Dermis microvascular lymphatic vessel endothelial cell (primary cell): ENCODE data around the gene PAQR8. TPM values are rescaled to one million over a fixed set of nuclear protein-coding genes. Genes with fewer than 3 reads are reported as not detected.
A peak's percentile ranks its signal among the peaks of the same experiment; 100 is the strongest.

ENCODE experiments used
- DNase-seq, 2 donors: peaks; one replicate each; pipeline versions ENCODE4 v3.0.0 to v3.0.0-alpha.2; 2010; ENCODE audit warnings: low read depth in 2 of 2
- total RNA-seq: library from RNA; depleted of rRNA; stranded (reverse); fragments of >200 nt; gene quantifications from 2 replicates; pipeline ENCODE4 v1.2.1, GENCODE V29; 2014

PAQR8 gene
- total RNA-seq, 1 donor from 2014 or later, result 10.7 TPM

DNA sequence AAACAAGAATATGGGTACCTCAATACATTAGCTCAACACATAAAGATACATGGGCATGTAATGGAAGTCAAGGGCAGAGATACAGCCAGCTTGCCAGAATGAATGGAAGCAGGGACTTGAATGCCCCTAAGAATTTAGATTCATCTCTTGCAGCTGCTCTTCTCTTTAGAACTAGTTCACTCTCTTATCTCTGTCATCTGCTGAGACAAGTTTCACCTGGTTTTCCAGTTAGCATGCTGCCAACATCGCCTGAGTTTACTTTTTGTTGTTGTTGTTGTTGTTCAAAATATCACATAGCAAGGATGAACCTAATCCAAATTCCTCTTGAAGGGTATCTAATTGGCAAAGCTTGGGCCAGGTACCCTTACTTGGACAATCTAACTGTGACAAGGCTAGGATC is 14.1 kb upstream of the PAQR8 start:
- no peak for DNase-seq

DNA sequence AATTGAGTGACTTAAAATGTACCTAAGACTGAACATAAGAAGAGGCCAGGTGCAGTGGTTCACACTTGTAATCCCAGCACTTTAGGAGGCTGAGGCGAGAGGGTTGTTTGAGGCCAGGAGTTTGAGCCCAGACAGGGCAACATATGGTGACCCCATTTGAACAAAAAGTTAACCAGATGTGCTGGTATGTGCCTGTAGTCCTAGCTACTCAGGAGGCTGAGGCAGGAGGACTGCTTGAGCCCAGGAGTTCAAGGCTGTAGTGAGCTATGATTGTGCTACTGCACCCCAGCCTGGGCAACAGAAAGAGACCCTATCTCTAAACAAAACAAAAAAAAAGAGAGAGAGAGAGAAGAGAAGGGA is 10.1 kb upstream of the PAQR8 start:
- DNase-seq, result no peak

- DNase-seq, result peak; percentile 43 to 85
These were observed 9.5 kb upstream of the PAQR8 start for GRCh38 chr6:52352239-52353018.

DNA sequence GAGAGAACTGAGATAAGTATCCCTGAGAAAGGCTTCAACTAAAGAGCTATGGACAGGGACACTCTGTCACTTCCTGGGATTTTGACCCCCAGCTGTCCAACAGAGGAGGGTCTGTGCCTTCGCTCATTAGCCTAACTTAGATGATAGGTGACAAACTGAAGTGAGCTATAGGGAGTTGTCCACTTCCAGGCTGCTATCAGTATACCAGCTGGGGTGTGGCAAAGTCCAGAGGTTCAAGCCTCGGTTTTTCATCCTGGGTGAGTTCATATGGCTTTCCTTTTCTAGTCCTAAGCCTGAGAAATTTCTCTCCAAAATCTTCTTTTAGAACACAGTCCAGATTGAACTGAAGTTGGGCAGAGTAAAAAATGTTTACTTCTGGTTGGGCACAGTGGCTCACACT is 5.9 kb upstream of the PAQR8 start:
- no peak for DNase-seq

DNA sequence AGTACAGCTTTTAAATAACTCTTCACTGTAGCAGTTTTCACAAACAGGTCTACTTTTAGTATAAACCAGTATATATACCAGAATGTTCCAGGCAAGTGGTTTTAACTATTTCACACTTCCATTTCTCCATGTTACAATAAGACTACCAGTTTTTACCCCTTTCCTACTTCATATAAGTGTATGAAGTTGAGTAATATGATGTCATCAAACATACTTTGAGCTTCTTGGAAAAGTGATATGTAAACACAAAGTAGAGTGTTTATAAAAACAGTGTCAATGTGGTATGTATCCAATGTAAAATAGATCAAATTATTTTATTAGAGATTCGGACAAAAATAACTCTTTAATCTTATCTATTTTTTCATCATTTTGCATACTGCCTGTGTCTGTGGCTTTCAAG is 2.5 kb upstream of the PAQR8 start:
- DNase-seq, result no peak

DNA sequence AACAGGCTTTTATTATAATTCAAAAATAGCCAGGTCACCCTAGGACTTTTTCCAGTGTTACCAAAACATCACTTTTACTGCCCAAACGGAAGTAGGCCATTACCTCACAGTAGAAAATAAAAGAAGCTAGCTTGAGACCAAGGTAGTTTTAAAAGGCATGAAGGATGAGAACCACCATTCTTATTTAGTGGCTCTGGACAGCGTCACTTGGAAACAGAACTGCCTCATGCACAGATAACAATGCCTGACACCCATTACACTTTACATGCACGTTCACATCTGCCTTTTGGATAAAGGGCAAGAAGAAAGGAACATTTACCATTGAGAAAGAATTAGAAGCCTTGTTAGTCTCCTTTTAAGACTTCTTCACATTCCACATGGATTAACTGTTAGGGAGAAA is 1.9 kb upstream of the PAQR8 start:
- no peak for DNase-seq

DNA sequence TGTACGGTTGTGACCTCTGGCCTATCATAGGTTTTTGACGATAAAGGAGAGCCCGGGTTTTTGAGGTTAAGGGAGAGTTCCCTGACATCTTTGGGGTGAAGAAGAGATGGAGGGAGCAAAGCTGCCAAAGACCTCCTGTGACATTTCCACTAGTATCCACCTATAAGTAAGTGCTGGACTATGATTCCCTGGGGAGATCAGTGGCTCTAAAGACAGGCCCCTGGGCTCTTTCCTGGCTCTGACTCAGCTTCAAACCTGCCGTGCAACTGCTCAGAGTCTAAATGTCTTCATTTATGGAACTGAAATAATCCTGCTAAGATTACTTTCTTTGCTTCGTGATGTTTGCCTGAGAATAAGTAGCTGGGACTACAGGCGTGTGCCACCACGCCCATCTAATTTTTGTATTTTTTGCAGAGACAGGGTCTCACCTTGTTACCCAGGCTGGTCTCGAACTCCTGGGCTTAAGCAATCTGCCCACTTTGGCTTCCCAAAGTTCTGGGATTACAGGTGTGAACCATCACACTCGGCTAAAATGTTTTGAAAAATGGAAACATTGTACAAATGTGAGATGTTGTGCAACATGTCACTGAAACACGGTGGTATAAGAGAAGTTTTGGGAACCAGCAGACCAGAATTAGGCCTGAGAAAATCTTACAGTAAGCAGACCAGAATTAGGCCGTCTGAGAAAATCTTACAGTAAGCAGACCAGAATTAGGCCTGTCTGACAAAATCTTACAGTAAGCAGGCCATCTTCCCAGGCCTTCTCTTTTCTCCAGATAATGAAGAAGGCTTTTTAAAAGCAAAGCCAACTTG is 1.1 kb upstream of the PAQR8 start:
- DNase-seq, result no peak

DNA sequence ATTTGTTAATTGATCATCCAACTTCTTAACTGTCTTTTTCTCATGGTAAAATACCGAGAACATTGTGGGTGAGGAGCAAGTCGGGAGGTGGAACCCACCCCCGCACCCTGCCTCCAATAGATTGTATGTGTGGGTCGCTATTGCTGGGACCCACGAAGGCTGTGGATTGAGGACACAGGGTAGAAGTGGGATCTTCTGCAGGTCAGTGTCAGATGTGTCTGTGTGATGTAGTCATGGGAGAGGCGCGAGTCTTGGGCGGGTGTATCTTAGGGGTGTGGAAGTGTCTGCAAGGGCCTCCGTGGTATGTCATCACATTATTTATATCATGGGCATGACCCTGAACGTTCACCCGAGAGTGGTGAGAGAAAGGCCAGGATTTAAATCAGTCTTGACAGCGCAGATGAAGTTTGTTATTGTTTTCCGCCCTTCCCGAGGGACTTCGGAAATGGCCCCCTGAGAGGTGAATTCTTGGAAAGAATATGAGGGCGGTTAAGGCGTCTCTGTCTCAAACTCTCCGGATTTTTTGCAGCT is 472 bp upstream of the PAQR8 start:
- no peak for DNase-seq

GRCh38 chr6:52362443-52363227 is 684 bp downstream of the PAQR8 start:
- peak in 1 of 2 donors; percentile 23 for DNase-seq

- DNase-seq, result no peak
These were observed 1.4 kb downstream of the PAQR8 start for GRCh38 chr6:52363228-52363867.

DNA sequence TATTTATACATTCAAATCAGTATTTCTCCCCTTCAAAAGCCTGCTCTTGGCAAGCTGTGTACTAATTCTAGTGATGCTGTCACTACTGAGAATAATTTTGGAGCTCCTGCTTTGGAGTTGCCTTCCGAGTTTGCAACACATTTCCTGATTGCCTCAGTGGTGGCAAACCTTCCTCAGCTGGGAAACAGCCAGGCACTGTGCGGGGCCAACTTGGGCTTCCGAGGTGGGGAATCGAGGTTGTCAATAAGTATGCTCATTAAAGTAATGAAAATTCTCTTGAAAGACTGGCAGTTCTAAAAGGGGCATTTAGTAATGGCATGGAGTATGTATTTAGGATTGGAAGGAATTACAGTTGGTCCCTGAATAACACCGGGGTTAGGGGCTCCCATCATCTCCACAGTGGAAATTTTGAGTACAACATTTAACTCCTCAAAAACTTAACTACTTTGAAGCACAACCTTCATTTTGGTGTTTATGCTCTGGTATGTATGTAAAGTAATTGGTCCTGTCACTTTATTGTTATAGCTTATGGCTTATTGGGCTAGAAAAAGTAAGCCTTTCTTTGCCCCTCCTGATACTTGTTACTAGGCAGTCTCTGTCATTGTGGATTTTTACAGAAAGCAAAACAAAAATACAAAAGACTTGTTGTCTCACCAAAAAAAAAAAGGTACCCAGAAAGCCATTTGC is 2.7 kb downstream of the PAQR8 start:
- no peak for DNase-seq

GRCh38 chr6:52365317-52365716 is 3.4 kb downstream of the PAQR8 start:
- no peak for DNase-seq

- DNase-seq, result peak; percentile 68 to 72
These were observed 4.1 kb downstream of the PAQR8 start for GRCh38 chr6:52365866-52366540.

GRCh38 chr6:52368002-52368401 is 6.1 kb downstream of the PAQR8 start:
- no peak for DNase-seq

DNA sequence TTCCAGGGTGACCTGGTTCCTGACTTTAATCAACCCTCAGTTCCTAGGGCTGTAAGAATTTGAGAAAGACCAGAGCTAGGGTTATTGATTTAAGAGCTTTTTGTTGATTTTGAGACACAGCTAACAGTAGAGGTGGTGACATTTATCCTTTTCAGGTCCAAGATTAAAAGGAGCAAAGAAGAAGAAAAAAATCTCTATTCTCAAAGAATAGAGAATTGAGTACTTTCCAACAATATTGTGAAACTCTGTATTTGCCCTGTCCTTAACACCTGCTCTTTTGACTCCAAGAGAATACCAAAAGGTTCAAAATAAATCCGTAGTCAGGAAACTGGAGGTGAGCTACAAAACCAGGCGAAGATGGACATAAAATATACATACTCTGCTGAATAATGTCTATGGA is 7.3 kb downstream of the PAQR8 start:
- DNase-seq, result no peak

- no peak for DNase-seq
These were observed 9.8 kb downstream of the PAQR8 start for GRCh38 chr6:52371656-52372191.

DNA sequence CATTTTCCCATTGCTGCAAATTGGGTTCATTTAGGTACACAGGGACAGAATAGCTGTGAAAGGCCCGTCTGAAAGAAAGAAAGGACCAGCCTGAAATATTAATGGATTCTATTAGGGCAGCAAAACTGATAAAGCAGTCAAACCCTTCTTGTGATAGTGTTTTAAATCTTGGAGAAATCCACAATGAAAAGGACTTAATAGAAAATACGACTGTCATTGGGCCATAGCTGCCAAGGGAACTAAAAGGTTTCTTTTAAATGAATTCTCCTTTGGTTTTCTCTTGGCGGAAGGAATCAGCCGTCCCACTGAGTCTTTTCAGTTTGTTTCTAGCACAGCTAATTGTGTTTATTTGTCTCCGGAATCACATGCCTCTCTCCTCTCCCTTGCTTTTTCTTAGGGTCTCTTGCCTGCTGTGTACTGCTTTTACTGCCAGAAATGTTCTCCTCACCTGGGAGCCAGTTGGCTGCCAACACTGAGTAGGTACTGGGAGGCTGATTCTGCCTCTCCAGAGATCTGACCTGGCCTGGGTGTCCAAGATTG is 11.3 kb downstream of the PAQR8 start:
- no peak for DNase-seq

DNA sequence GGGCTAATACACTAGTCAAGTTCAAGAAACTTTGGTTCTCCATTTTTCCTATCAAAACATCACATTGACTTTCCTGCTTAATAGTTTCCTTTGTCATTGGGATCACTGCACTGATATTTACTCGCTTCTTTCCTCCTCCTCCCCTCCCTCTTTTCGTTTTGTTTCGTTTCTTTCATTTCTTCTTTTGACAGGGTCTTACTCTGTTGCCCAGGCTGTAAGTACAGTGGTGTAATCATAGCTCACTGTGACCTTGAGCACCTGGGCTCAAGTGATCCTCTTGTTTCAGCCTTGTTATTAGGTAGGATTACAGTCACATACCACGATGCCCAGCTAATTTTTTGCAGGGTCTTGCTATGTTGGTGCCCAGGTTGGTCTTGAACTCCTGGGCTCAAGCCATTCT is 12.3 kb downstream of the PAQR8 start:
- no peak for DNase-seq

GRCh38 chr6:52375780-52376556 is 14.0 kb downstream of the PAQR8 start:
- no peak for DNase-seq
